GM21390 (cell line): ENCODE data around the gene MANEAL.
"Not testable (repeated sequence)": the region's sequence is repeated elsewhere in the genome, so short reads cannot be mapped to it uniquely, and the experiment has no call there.

Experiments
- ATAC-seq: cut with Tn5 transposase; IDR thresholded peaks from one replicate; pipeline ENCODE4 v1.9.1; 2021; ENCODE audit not compliant: unreplicated experiment

Gene MANEAL, protein sequence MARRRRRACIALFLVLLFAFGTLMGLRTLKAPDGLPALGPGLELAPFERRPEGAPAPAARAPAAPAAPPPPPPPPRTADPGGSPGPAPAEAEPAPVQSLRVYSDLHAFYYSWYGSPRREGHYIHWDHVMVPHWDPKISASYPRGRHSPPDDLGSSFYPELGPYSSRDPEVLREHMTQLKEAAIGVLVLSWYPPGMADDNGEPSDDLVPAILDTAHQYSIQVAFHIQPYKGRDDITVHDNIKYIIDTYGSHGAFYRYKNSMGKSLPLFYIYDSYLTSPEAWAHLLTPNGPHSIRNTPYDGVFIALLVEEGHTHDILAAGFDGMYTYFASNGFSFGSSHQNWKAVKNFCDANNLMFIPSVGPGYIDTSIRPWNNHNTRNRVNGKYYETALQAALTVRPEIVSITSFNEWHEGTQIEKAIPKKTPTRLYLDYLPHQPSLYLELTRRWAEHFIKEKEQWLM

DNA sequence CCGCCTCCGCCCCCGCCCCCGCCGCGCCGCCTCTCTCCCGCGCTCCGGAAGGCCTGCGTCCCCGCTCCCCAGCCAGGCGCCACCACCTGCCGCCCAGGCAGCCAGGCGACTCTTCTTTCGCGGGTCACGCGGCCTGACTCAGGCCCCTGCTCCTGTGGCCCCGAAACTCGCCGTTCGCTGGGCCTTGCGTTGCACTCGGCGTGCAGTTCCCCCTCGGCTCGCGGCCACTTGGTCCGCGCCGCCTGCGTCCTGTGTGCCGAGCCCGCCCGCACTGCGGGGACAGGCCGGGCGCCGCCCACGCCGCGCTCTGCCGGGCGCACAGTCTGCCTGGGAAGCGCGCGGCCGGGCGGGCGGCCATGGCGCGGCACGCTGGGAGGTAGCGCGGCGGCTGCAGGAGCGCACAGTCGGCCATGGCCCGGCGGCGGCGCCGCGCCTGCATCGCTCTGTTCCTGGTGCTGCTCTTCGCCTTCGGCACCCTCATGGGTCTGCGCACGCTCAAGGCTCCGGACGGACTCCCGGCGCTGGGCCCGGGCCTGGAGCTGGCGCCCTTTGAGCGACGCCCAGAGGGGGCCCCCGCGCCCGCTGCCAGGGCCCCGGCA, at the start of gene MANEAL:
Gene MANEAL, plus strand, starts transcription at position 75 of the 599 bp plus-strand sequence. Its CDS starts 336 bp downstream, at position 411.
- no peak for ATAC-seq

DNA sequence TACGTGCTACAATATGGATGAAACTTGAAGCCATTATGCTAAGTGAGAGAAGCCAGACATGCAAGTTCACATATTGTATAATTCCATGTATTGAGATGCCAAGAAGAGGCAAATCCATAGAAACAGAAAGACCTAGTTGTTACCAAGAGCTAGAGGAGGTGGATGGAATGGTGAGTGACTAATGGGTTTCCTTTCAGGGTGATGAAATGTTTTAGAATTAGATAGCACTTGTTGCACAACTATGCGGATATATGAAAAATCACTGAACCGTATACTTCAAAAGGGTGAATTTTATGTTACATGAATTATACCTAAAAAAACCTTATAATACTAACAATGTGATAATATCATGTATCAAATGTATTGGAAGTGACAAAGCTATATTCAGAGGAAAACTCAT, 46.8 kb upstream of the MANEAL start:
- ATAC-seq, result no peak

DNA sequence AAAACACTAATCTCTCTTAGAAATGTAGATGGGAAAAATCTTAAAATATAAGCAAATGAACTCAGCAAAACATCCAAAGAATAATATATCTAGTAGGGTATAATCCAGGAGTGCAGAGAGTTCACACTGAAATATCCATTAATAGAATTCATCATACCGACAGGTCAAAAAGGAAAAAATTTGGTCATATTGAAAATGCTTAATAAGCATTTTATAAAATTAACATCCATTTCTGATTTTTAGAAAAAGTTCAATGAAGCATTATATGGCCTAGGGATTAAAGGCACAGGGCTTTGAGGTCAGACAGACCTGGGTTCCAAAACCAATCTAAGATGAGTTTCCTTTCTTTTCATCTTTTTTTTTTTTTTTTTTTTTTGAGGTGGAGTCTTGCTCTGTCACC, 45.1 kb upstream of the MANEAL start:
- no peak for ATAC-seq

DNA sequence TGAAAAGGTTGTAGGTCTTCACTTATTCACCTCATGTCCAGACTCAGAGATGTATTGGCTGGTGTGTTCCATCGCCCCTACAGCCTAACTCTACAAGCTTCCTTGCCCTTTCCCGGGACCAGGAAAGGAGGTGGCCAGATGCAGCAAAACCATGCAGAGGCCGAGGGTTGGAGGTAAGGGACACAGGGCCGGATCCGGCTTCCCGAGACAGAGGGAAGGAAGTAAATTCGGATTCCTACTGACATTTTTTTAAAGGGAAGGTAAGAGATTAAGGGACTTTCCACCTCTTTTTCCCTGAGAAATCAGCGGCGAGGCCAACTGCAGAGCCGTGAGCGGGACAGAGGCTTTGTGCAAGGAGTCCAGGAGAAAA, 41.4 kb upstream of the MANEAL start:
- ATAC-seq, result no peak

DNA sequence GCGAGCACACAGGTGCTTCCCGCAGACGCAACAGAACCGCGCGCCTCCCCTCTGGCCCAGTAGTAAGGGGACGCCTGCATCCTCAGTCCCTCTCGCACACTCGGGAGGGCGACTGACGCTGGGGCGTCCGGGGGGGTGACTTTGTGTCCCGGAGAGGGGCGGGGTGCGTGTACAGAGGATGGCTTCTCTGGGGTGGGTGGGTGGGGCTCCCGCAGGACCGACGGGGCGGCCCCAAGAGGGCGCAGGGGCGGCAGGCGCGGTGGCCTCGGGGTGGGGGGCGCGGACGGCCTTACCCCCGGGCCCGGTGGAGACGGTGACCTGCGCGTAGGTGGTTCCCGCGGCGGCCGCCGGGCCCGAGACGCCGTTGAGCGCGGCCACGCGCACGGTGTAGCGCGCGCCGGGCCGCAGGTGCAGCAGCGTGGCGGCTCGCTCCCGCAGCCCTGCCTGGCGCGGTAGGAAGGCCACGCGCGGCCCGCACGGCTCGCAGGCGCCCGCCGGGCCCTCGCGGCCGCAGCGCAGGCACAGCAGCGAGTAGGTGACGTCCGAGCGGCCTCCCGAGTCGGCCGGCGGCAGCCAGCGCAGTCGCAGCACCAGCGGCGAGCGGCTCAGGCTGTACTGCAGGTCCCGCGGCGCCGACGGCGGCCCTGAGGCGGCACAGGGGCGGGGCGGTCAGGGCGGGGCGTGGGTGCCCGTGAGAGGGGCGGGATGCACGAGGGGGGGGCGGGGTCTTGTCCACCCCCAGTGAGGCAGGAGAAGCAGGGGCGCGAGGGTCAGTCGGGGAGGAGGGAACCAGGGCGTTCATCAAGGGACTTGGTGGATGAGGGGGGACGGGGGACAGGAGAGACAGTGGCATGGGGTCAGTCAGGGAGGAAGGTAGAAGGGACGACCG, 40.8 kb upstream of the MANEAL start:
- ATAC-seq, result no peak

DNA sequence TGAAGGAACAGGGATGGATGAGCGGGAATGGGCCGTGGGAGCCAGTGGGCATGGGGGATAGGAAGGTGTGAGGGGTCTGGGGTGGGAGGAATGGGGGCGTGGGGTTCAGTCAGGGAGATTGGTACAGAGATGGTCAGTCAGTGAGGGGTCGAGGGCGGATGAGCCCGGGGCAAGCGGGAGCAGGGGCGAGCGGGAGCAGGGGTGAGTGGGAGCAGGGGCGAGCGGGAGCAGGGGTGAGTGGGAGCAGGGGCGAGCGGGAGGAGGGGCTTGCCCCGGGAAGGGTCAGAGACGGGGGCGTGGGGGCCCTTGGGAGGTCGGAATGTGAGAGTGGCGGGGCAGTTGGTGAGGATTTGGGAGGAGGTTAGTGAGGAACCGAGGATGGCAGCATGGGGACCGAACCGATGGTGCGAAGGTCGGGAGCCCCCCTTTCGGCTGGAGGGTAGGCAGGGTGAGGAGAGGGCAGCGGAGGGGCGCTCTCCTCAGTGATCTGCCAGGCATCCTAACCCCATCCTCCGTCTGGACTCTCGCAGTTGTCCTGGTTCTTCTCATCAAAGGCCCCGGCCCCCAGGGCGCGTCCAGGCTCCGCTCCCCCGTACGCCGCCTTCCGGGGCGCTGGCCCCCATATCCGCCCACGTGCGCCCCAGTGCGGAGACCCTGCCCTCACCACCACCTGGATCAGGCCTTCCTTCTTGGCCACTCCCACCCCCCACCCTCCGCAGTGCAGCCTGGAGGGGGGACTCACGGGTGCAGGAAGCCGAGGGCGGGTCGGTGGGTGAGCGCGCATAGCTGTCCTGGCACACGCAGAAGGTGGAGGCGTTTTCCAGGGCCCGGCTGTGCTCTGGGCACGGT, 40.0 kb upstream of the MANEAL start:
- ATAC-seq, result no peak

DNA sequence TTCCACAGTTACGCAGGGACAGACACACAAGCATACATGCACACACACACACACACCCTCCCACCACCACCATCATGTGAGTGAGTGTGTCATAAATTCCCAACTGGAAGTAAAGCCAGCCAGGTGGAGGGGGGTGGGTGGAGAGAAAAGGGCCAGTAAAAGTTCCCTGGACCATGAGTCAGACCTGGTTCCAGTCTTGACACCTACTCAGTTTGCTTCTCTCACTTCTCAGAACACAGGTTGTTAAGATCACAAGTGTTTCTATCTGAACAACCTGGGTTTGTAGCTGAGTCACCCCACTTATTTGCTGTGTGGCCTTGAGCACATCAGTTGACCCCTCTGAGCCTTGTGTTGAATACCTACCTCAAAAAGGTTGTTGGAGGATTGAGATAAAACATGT, 38.4 kb upstream of the MANEAL start:
- no peak for ATAC-seq

DNA sequence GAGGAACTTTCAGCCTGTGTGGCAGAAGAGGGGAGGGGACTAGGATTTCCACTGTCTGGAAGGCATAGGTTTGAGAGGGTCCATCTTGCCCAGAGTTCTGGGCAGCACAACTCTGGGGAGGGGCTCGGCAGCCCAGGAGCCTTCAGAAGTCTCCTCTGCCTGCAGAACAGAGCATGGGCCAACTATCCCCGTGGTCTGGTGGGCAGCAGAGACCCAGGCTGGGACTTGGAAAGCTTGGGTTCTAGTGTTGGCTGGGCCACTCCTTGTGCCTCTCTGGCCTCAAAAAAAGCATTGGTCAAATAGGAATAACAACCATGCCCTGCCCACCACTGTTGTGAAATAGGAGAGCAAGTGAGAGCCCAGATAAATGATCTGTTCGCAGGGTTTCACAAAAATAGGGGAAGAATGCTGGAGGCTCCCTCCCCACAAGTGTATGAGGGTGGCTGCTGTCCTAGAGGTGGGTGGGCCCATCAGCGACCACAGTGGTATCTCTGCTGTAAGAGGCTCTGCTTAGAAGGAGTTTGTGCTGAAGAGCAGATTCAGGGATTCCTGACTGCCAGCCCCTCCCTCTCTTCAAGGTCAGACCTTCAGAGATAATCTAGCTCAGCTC, 37.6 kb upstream of the MANEAL start:
- no peak for ATAC-seq

DNA sequence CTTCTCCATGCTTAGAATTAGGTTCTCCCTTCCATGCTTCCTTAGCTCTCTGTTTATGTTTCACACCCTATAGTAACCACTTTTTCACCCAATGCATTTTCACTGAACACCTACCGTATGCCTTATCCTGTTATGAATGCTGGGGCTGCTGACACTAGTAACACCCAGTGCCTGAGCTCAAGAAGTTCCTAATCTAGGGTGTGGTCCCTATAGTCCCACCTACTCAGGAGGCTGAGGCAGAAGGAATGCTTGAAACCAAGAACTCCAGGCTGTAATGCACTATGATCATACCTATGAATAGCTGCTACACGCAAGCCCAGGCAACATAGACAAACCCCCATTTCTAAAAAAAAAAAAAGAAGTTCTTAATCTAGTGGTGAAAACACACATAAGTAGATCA, 34.2 kb upstream of the MANEAL start:
- no peak for ATAC-seq

DNA sequence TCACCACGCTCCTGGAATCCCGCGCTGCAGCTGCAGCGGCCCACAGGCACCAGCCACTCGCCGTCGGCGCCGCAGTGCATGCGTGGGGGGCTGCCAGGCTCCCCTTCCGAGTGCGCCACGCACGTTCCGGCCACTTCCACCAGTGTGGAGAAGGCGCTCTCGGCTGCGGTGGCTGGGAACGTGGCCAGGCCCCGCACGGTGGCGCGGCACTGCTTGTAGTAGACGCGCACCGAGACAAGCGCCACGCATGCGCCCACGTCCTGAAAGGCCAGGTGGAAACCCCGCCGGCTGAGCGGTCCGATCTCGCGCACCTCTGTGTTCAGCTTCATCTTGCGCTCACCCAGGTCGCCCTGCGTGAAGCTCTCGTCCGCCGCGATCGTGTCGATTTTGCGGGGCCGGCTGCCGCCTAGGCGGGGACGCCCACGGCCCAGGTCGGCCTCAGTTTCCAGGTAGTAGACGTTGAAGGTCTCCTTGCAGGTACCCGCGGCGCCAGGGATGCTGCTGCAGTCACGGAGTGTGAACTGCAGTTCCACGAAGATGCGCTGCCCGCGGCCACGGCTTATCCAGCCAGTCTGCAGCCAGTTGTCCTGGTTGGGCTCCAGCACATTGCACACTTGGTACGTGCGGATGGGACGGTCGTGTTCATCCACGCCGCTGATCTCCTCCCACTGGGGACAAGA, 32.1 kb upstream of the MANEAL start:
- no peak for ATAC-seq

DNA sequence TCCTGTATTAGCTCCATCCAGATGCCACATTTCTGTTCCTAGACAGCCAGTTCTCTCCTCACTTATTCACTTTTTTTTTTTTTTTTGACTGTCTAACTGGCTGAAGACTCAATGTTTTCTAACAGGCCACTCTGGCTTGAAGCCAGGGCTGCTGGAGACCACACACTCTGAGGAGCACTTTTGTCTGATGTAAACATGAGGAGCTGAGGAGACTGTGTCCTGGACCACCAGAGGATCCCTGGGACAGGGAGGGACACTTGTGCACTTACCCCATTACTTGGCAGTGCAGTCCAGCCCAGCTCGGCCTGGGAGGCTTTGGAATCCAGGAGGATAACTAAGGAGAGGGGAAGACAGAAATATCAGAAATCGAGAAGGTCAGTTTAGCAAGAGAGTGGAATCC, 31.1 kb upstream of the MANEAL start:
- ATAC-seq, result no peak

DNA sequence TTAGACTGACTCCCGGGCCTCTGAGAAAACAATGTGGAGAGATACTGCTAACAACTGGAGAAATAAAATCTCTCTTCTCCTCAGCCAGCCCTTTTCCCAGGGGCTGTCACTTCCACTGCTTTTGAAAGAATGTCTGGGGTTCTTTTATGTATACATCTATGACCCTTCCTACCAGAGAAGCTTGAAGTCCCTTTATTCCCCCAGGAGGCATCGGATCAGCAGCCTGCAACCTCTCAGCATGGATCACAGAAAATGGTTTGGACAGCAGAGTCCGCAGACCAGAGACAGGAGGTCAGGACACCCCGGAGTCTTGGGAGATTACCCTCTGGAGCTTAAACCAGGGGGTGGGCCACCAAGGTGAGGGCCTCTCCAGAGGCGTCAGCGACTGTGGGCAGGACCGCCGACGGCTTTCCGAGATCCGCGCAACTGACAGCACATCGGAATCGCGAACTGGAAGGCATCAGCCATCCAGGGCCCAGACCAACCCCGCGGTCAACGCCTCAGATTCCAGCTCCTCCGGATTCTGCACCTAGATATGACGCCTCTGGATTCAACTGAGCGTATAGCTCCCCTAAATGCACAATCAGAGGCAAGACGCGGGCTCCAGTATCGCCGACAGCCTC, 29.7 kb upstream of the MANEAL start:
- ATAC-seq, result no peak

DNA sequence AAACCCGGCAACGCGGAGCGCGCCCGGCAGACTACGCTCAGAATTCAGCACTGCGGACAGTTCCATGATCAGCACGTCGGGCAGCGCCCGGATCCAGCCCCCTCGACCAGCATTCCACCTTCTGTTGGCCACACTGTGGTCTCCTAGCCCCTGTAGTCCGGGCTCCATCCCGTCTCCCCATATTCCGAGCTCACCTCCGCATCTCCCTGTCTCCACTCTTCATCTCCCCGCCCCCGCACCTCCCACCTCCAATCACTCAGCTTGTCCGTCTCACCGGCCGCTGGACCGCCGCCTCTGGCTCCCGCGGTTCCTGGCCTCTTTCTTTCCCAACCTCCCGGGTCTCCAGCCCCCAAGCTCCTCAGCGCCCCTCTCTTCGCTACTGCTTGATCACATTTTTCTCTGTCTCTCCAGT, 29.2 kb upstream of the MANEAL start:
- no peak for ATAC-seq

DNA sequence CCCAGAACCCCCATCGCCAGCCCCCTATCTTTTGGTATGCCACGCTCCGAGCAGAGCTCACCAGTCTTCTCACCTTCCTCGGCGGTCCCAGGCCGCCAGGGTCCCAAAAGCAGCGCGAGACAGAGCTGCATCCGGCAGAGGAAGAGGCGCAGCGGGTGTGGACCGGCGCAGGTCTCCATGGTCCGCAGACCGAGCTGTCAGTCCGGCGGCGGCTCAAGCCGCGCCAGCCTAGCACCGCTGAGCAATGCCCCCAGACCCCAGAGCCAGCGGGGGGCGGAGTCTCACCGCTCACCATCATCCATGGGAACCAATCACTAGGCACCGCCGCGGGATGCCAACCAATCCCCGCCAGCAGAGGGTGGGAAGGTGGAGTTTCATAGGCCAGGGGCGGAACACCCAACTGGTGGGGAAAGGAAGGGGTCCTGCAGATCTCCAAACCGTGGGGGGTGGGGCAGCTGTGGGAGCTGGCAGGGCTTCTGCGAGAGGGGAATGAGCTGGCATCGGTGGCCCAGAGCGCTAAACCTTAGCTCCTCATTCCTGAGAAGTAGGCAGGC, 28.7 kb upstream of the MANEAL start, which contains the start of gene EPHA10:
Gene EPHA10, minus strand, starts transcription at position 233 of the 554 bp plus-strand sequence. Its CDS starts 54 bp downstream, at position 179.
- no peak for ATAC-seq

DNA sequence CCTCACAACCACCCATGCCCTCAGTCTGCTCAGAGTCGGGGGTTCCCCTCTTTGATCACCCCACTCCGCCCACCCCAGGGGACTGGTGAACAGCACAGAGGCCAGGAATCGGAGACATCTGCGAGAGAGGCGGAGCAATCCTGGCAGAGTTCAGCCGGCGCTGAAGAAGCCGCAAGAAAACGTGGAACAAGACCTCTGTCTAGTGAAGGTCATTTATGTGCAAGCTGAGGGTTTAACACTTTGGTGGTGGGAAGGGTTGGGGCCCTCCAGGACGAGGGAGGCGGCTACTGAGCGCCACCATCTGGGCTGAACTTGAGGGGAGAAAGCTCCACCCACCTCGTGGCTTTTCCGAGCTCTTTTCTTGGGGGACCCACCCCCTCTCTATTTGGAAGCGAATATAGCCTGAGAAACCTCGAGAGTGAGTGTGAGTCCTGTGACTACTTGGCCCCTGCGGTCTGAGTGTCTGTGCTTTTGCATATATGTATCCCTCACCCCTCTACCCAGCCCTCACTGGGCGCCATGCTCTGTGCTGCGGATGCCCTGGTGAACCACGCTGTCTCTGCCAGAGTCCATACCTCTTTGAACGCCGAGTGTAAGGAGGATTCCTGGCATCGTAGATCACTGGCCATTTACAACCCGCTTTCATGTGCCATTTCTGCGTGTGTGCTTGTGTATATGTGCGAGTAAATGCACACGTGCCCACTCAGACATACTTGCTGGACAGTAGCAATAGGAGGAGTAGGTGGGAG, 27.6 kb upstream of the MANEAL start:
- no peak for ATAC-seq

DNA sequence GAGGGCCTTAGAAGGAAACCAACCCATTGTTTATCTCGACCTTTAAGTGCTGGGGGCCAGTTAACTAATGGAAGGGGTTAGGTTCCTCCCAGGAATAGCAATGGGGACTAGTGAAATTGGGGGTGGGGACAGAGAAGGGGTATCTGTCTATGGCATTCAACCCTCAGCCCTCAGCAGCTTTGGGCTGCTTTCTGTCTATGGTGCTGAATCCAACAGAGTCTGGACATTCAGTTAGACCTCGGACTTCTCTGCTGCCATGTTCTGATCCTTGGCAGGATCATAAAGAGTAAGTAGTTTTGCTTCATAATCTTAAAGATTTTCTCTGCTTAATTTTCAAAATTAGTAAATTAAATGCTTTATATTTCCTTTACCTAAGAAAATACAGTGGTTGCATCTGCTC, 26.2 kb upstream of the MANEAL start:
- no peak for ATAC-seq

DNA sequence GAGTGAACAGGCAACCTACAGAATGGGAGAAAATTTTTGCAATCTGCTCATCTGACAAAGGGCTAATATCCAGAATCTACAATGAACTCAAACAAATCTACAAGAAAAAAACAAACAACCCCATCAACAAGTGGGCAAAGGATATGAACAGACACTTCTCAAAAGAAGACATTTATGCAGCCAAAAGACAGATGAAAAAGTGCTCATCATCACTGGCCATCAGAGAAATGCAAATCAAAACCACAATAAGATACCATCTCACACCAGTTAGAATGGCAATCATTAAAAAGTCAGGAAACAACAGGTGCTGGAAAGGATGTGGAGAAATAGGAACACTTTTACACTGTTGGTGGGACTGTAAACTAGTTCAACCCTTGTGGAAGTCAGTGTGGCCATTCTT, 22.2 kb upstream of the MANEAL start:
- not testable (repeated sequence) for ATAC-seq

DNA sequence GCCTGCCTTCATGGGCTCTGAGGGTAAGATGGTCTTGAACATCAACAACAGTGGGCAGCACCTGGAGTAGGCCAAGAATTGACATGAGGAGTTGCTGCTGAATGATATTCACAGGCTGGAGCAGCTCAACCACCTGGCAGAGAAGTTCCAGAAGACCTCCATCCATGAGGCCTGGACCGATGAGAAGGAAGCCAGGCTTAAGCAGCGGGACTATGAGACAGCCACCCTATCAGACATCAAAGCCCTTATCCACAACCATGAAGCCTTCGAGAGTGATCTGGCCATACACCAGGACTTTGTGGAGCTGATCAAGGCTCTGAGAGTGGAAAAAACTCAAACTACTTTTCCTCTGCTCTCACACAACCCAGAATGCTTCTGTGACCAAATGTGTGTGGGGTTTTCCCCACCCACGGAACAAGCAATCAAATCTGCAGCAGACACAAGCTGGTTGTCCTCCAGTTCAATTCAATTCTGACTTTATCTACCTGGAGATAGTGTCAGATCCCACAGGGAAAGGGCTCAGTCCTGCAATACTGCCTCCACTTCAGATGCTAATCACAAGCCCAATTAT, 16.6 kb upstream of the MANEAL start:
- no peak for ATAC-seq
